Measurements from ENCODE around the gene SHMT2.

GRCh38 chr12:57203201-57203600 is 26.3 kb upstream of the SHMT2 start:
- TF ChIP-seq TAF1 (IDR thresholded peaks at IDR 0.05; ENCODE audit: low read depth, low read length) (no peak), POLR2A (IDR thresholded peaks at IDR 0.05; ENCODE audit: low read depth, low read length) (no peak)

Measured in GM12891 (cell line).